Kidney (tissue), 14 donors: ENCODE data around the gene PLCL2. TPM values are rescaled to one million over a fixed set of nuclear protein-coding genes. Genes with fewer than 3 reads are reported as not detected.
"Not testable (repeated sequence)": the region's sequence is repeated elsewhere in the genome, so short reads cannot be mapped to it uniquely, and the experiment has no call there.

Experiments
- DNase-seq, 5 donors: peaks; one replicate each; pipeline ENCODE4 v3.0.0-alpha.2; 2013 to 2020
- FAIRE-seq: peaks from 2 replicates; lab custom pipeline; 2012; peaks lifted over from hg19 to GRCh38; lab: Jason Lieb, UNC
- H3K27ac ChIP-seq, 2 donors: one replicate each; pipeline ENCODE4 v1.7.0; 2013; ENCODE audit warnings: low read depth in 2 of 2, low read length in 2 of 2, inconsistent platforms in 1 of 2
- H3K27me3 ChIP-seq: one replicate; pipeline ENCODE4 v1.7.1; 2013; ENCODE audit warnings: low read length, inconsistent platforms; ENCODE audit not compliant: control insufficient read depth, insufficient read depth
- H3K36me3 ChIP-seq, 3 donors: one replicate each; pipeline versions ENCODE4 v1.7.0 to v1.7.1; 2013; ENCODE audit warnings: low read length in 3 of 3, control low read depth in 1 of 3, inconsistent platforms in 1 of 3; ENCODE audit not compliant: insufficient read depth in 3 of 3, control insufficient read depth in 2 of 3
- H3K4me1 ChIP-seq, 3 donors: one replicate each; pipeline versions ENCODE4 v1.7.0 to v1.7.1; 2013; ENCODE audit warnings: low read length in 3 of 3, inconsistent platforms in 1 of 3, low read depth in 1 of 3; ENCODE audit not compliant: control insufficient read depth in 2 of 3, insufficient read depth in 2 of 3
- H3K4me3 ChIP-seq, 3 donors: one replicate each; pipeline versions ENCODE4 v1.7.0 to v1.8.1; 2013; ENCODE audit warnings: low read length in 3 of 3, control low read depth in 1 of 3, inconsistent platforms in 1 of 3
- H3K9ac ChIP-seq, 3 donors: one replicate each; pipeline versions ENCODE4 v1.7.0 to v1.7.1; 2013; ENCODE audit warnings: low read length in 3 of 3, control low read depth in 1 of 3, inconsistent platforms in 1 of 3
- H3K9me3 ChIP-seq, 3 donors: one replicate each; pipeline versions ENCODE4 v1.7.0 to v1.7.1; 2013; ENCODE audit warnings: low read length in 3 of 3, control low read depth in 1 of 3, inconsistent platforms in 1 of 3; ENCODE audit not compliant: control insufficient read depth in 2 of 3, insufficient read depth in 1 of 3
- CTCF ChIP-seq: IDR thresholded peaks from 3 replicates; pipeline ENCODE4 v1.5.1; 2012; ENCODE audit warnings: mild to moderate bottlenecking, moderate library complexity, borderline replicate concordance; ENCODE audit not compliant: insufficient read depth; ENCODE audit errors: extremely low read depth
- intact Hi-C: fragments of 100-400 bp; cut with DNase I; formaldehyde crosslinking; loops from one replicate; pipeline ENCODE4 v1.11.1; 2022
- polyA plus RNA-seq: library from polyadenylated mRNA; stranded (reverse); fragments of 350-450 nt; fragmentation: Illumina TruSeq; extraction: RNeasy Lipid Tissue Mini Kit (QIAGEN cat#74804); gene quantifications from one replicate; pipeline ENCODE4 v1.2.3, GENCODE V29; 2014; ENCODE audit warnings: low read depth, low replicate concordance; ENCODE audit not compliant: insufficient read depth
- total RNA-seq: library from RNA; stranded (reverse); fragmentation: NEBNext Ultra II Directional; extraction: Animal tissue kit (Norgen Biotek cat#: 25700); gene quantifications from one replicate; pipeline ENCODE4 v1.2.1, GENCODE V29; 2021
- donor health status: control.
- donor health status: control.
- donor health status: control.
- donor health status: control.
- donor health status: control.
- donor health status: DM: yes; HTN: yes; CAD: no.
- donor health status: Normal renal cell carcinoma (clear cell type).

The PLCL2 gene
- total and polyA plus RNA-seq, 2 donors from 2014 or later: 10.5 to 19.1 TPM

GRCh38 chr3:16944356-16944755 is 59.6 kb downstream of the PLCL2 start:
- no peaks in the 10 kb centered on the region for H3K27me3 ChIP-seq
- H3K9me3 ChIP-seq: no peaks in the 10 kb centered on the region
- H3K9ac ChIP-seq: no peak overlapping the region
- peaks cover 0 to 5% (median 0%) of the 10 kb centered on the region in 3 donors for H3K4me1 ChIP-seq
- H3K36me3 ChIP-seq: no peaks in the 10 kb centered on the region
- no peak for TF ChIP-seq CTCF
- no peak for DNase-seq
- H3K27ac ChIP-seq: no peak overlapping the region
- no peak overlapping the region for H3K4me3 ChIP-seq
- FAIRE-seq: no peak
- intact Hi-C loops: no loop called here

GRCh38 chr3:16945330-16945729 is 60.6 kb downstream of the PLCL2 start:
- TF ChIP-seq CTCF: no peak
- intact Hi-C loops: no loop called here
- FAIRE-seq: no peak
- no peaks in the 10 kb centered on the region for H3K9me3 ChIP-seq
- H3K9ac ChIP-seq: no peak overlapping the region
- H3K4me1 ChIP-seq: peaks cover 0 to 5% (median 0%) of the 10 kb centered on the region in 3 donors
- H3K4me3 ChIP-seq: no peak overlapping the region
- peak in 1 of 5 donors; percentile 9 for DNase-seq
- no peaks in the 10 kb centered on the region for H3K27me3 ChIP-seq
- no peak overlapping the region for H3K27ac ChIP-seq
- H3K36me3 ChIP-seq: no peaks in the 10 kb centered on the region

GRCh38 chr3:16950282-16950681 is 65.5 kb downstream of the PLCL2 start:
- H3K9ac ChIP-seq: no peak overlapping the region
- no peaks in the 10 kb centered on the region for H3K4me1 ChIP-seq
- TF ChIP-seq CTCF: no peak
- H3K27me3 ChIP-seq: no peaks in the 10 kb centered on the region
- peak; percentile 8 for FAIRE-seq
- H3K27ac ChIP-seq: no peak overlapping the region
- H3K9me3 ChIP-seq: no peaks in the 10 kb centered on the region
- no peaks in the 10 kb centered on the region for H3K36me3 ChIP-seq
- intact Hi-C loops: no loop called here
- DNase-seq: no peak
- no peak overlapping the region for H3K4me3 ChIP-seq

- no peak overlapping the region for H3K9ac ChIP-seq
- no peaks in the 10 kb centered on the region for H3K4me1 ChIP-seq
- TF ChIP-seq CTCF: no peak
- no peak for FAIRE-seq
- intact Hi-C loops: no loop called here
- H3K36me3 ChIP-seq: no peaks in the 10 kb centered on the region
- no peak for DNase-seq
- no peak overlapping the region for H3K4me3 ChIP-seq
- H3K9me3 ChIP-seq: no peaks in the 10 kb centered on the region
- H3K27me3 ChIP-seq: no peaks in the 10 kb centered on the region
- no peak overlapping the region for H3K27ac ChIP-seq
Observed at GRCh38 chr3:16950845-16951244, 66.1 kb downstream of the PLCL2 start.

- DNase-seq, H3K27ac ChIP-seq, H3K36me3 ChIP-seq, H3K4me3 ChIP-seq, H3K27me3 ChIP-seq, H3K9ac ChIP-seq, H3K9me3 ChIP-seq, H3K4me1 ChIP-seq, FAIRE-seq, intact Hi-C loops: not testable (repeated sequence)
Observed at GRCh38 chr3:16957852-16958251, 73.1 kb downstream of the PLCL2 start.
